ENCODE data around the gene PSMD7.

PSMD7 gene

DNA sequence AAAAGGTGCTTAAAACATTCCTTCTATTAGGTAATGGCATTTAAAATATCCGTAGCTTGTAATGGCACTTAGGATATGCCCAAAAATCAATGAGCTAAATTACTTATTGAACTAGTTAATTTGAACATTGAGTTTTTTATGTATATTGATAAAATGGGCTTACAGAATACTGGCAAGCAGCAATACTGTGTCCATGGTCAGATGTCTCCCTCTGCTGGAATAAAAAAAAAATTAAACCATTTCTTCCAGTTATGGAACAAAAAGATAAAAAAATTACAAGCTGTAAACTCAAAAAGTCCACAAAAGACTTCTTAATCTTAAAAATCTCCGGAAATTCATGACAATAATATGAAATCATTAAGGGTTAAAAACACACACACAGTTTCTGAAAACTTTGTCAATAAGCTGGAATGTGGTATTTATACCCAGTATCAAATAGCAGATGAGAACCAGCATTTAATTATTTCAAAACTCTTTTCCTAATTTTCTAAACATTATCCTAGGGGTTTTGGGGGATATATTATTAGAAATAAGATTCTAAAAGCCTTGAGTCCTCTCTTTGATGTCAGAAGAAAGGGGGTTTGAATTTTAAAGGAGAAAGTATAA, 21.5 kb upstream of the PSMD7 start:
- no peaks in the 10 kb centered on the region for H3K27me3 ChIP-seq (ENCODE audit: control insufficient read depth in 1 of 2, insufficient read depth in 2 of 2, low read length in 2 of 2)
- no peaks in the 10 kb centered on the region for H3K36me3 ChIP-seq (ENCODE audit: control insufficient read depth in 1 of 2, insufficient read depth in 2 of 2, low read length in 2 of 2)
- H3K4me3 ChIP-seq (ENCODE audit: low read depth in 1 of 2, low read length in 2 of 2), result no peak overlapping the region
- no peaks in the 10 kb centered on the region for H3K4me1 ChIP-seq (ENCODE audit: control insufficient read depth in 1 of 2, insufficient read depth in 2 of 2, low read length in 2 of 2)
- H3K9me3 ChIP-seq (ENCODE audit: control insufficient read depth in 1 of 2, low read length in 2 of 2), result peaks cover 0 to 3% of the 10 kb centered on the region in 2 donors
- H3K27ac ChIP-seq (ENCODE audit: low read depth, low read length), result no peak overlapping the region
- no peak overlapping the region for H3K9ac ChIP-seq (ENCODE audit: low read depth in 1 of 2, low read length in 2 of 2)

- Histone ChIP-seq H3K36me3 (ENCODE audit: control insufficient read depth in 1 of 2, insufficient read depth in 2 of 2, low read length in 2 of 2) (no peaks in the 10 kb centered on the region), H3K4me1 (ENCODE audit: control insufficient read depth in 1 of 2, insufficient read depth in 2 of 2, low read length in 2 of 2) (no peaks in the 10 kb centered on the region), H3K9me3 (ENCODE audit: control insufficient read depth in 1 of 2, low read length in 2 of 2) (peaks cover 0 to 3% of the 10 kb centered on the region in 2 donors), H3K9ac (ENCODE audit: low read depth in 1 of 2, low read length in 2 of 2) (no peak overlapping the region), H3K4me3 (ENCODE audit: low read depth in 1 of 2, low read length in 2 of 2) (no peak overlapping the region), H3K27me3 (ENCODE audit: control insufficient read depth in 1 of 2, insufficient read depth in 2 of 2, low read length in 2 of 2) (no peaks in the 10 kb centered on the region), H3K27ac (ENCODE audit: low read depth, low read length) (no peak overlapping the region)
Observed at GRCh38 chr16:74275711-74276110, 20.9 kb upstream of the PSMD7 start.

GRCh38 chr16:74277974-74278373, 18.6 kb upstream of the PSMD7 start:
- Histone ChIP-seq H3K9me3 (ENCODE audit: control insufficient read depth in 1 of 2, low read length in 2 of 2) (peaks cover 0 to 3% of the 10 kb centered on the region in 2 donors), H3K27ac (ENCODE audit: low read depth, low read length) (no peak overlapping the region), H3K27me3 (ENCODE audit: control insufficient read depth in 1 of 2, insufficient read depth in 2 of 2, low read length in 2 of 2) (no peaks in the 10 kb centered on the region), H3K4me3 (ENCODE audit: low read depth in 1 of 2, low read length in 2 of 2) (no peak overlapping the region), H3K4me1 (ENCODE audit: control insufficient read depth in 1 of 2, insufficient read depth in 2 of 2, low read length in 2 of 2) (no peaks in the 10 kb centered on the region), H3K9ac (ENCODE audit: low read depth in 1 of 2, low read length in 2 of 2) (no peak overlapping the region), H3K36me3 (ENCODE audit: control insufficient read depth in 1 of 2, insufficient read depth in 2 of 2, low read length in 2 of 2) (no peaks in the 10 kb centered on the region)

DNA sequence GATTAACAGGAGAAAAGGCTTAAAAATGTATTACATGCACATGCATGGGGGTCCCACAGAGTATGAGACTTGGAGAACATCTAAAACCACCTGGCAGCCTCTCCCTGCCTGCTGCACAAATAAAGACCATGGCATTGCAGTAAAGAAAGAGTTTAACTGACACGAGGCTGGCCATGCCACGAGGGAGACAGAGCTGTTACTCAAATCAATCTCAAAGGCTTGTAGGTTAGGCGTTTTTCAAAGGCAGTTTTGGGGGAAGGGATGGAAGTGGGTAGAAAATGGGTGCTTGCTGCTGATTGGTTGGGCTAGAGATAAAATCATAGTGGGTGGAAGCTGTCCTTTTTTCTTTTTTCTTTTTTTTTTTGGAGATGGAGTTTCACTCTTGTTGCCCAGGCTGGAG, 17.3 kb upstream of the PSMD7 start:
- Histone ChIP-seq H3K36me3 (ENCODE audit: control insufficient read depth in 1 of 2, insufficient read depth in 2 of 2, low read length in 2 of 2) (no peaks in the 10 kb centered on the region), H3K27ac (ENCODE audit: low read depth, low read length) (no peak overlapping the region), H3K4me1 (ENCODE audit: control insufficient read depth in 1 of 2, insufficient read depth in 2 of 2, low read length in 2 of 2) (no peaks in the 10 kb centered on the region), H3K9me3 (ENCODE audit: control insufficient read depth in 1 of 2, low read length in 2 of 2) (peaks cover 0 to 3% of the 10 kb centered on the region in 2 donors), H3K9ac (ENCODE audit: low read depth in 1 of 2, low read length in 2 of 2) (no peak overlapping the region), H3K27me3 (ENCODE audit: control insufficient read depth in 1 of 2, insufficient read depth in 2 of 2, low read length in 2 of 2) (no peaks in the 10 kb centered on the region), H3K4me3 (ENCODE audit: low read depth in 1 of 2, low read length in 2 of 2) (no peak overlapping the region)

GRCh38 chr16:74279805-74280204, 16.8 kb upstream of the PSMD7 start:
- H3K9ac ChIP-seq (ENCODE audit: low read depth in 1 of 2, low read length in 2 of 2), result no peak overlapping the region
- peaks cover 0 to 3% of the 10 kb centered on the region in 2 donors for H3K9me3 ChIP-seq (ENCODE audit: control insufficient read depth in 1 of 2, low read length in 2 of 2)
- no peaks in the 10 kb centered on the region for H3K4me1 ChIP-seq (ENCODE audit: control insufficient read depth in 1 of 2, insufficient read depth in 2 of 2, low read length in 2 of 2)
- no peaks in the 10 kb centered on the region for H3K27me3 ChIP-seq (ENCODE audit: control insufficient read depth in 1 of 2, insufficient read depth in 2 of 2, low read length in 2 of 2)
- no peak overlapping the region for H3K27ac ChIP-seq (ENCODE audit: low read depth, low read length)
- no peak overlapping the region for H3K4me3 ChIP-seq (ENCODE audit: low read depth in 1 of 2, low read length in 2 of 2)
- H3K36me3 ChIP-seq (ENCODE audit: control insufficient read depth in 1 of 2, insufficient read depth in 2 of 2, low read length in 2 of 2), result no peaks in the 10 kb centered on the region

GRCh38 chr16:74280448-74280847, 16.2 kb upstream of the PSMD7 start:
- no peaks in the 10 kb centered on the region for H3K36me3 ChIP-seq (ENCODE audit: control insufficient read depth in 1 of 2, insufficient read depth in 2 of 2, low read length in 2 of 2)
- no peaks in the 10 kb centered on the region for H3K27me3 ChIP-seq (ENCODE audit: control insufficient read depth in 1 of 2, insufficient read depth in 2 of 2, low read length in 2 of 2)
- H3K4me3 ChIP-seq (ENCODE audit: low read depth in 1 of 2, low read length in 2 of 2), result no peak overlapping the region
- no peak overlapping the region for H3K27ac ChIP-seq (ENCODE audit: low read depth, low read length)
- no peaks in the 10 kb centered on the region for H3K4me1 ChIP-seq (ENCODE audit: control insufficient read depth in 1 of 2, insufficient read depth in 2 of 2, low read length in 2 of 2)
- H3K9me3 ChIP-seq (ENCODE audit: control insufficient read depth in 1 of 2, low read length in 2 of 2), result peaks cover 0 to 3% of the 10 kb centered on the region in 2 donors
- H3K9ac ChIP-seq (ENCODE audit: low read depth in 1 of 2, low read length in 2 of 2), result no peak overlapping the region

GRCh38 chr16:74281300-74281699, 15.3 kb upstream of the PSMD7 start:
- Histone ChIP-seq H3K4me1 (ENCODE audit: control insufficient read depth in 1 of 2, insufficient read depth in 2 of 2, low read length in 2 of 2) (no peaks in the 10 kb centered on the region), H3K27me3 (ENCODE audit: control insufficient read depth in 1 of 2, insufficient read depth in 2 of 2, low read length in 2 of 2) (no peaks in the 10 kb centered on the region), H3K36me3 (ENCODE audit: control insufficient read depth in 1 of 2, insufficient read depth in 2 of 2, low read length in 2 of 2) (no peaks in the 10 kb centered on the region), H3K9ac (ENCODE audit: low read depth in 1 of 2, low read length in 2 of 2) (no peak overlapping the region), H3K27ac (ENCODE audit: low read depth, low read length) (no peak overlapping the region), H3K9me3 (ENCODE audit: control insufficient read depth in 1 of 2, low read length in 2 of 2) (peaks cover 0 to 3% of the 10 kb centered on the region in 2 donors), H3K4me3 (ENCODE audit: low read depth in 1 of 2, low read length in 2 of 2) (no peak overlapping the region)

- Histone ChIP-seq H3K27ac (ENCODE audit: low read depth, low read length) (no peak overlapping the region), H3K9me3 (ENCODE audit: control insufficient read depth in 1 of 2, low read length in 2 of 2) (peaks cover 0 to 3% of the 10 kb centered on the region in 2 donors), H3K4me3 (ENCODE audit: low read depth in 1 of 2, low read length in 2 of 2) (no peak overlapping the region), H3K9ac (ENCODE audit: low read depth in 1 of 2, low read length in 2 of 2) (no peak overlapping the region), H3K36me3 (ENCODE audit: control insufficient read depth in 1 of 2, insufficient read depth in 2 of 2, low read length in 2 of 2) (no peaks in the 10 kb centered on the region), H3K4me1 (ENCODE audit: control insufficient read depth in 1 of 2, insufficient read depth in 2 of 2, low read length in 2 of 2) (no peaks in the 10 kb centered on the region), H3K27me3 (ENCODE audit: control insufficient read depth in 1 of 2, insufficient read depth in 2 of 2, low read length in 2 of 2) (no peaks in the 10 kb centered on the region)
Observed at GRCh38 chr16:74283716-74284115, 12.9 kb upstream of the PSMD7 start.

- H3K9me3 ChIP-seq (ENCODE audit: control insufficient read depth in 1 of 2, low read length in 2 of 2), result peaks cover 6 to 7% of the 10 kb centered on the region in 2 donors
- H3K36me3 ChIP-seq (ENCODE audit: control insufficient read depth in 1 of 2, insufficient read depth in 2 of 2, low read length in 2 of 2), result no peaks in the 10 kb centered on the region
- no peaks in the 10 kb centered on the region for H3K27me3 ChIP-seq (ENCODE audit: control insufficient read depth in 1 of 2, insufficient read depth in 2 of 2, low read length in 2 of 2)
- H3K9ac ChIP-seq (ENCODE audit: low read depth in 1 of 2, low read length in 2 of 2), result no peak overlapping the region
- H3K27ac ChIP-seq (ENCODE audit: low read depth, low read length), result no peak overlapping the region
- no peaks in the 10 kb centered on the region for H3K4me1 ChIP-seq (ENCODE audit: control insufficient read depth in 1 of 2, insufficient read depth in 2 of 2, low read length in 2 of 2)
- H3K4me3 ChIP-seq (ENCODE audit: low read depth in 1 of 2, low read length in 2 of 2), result no peak overlapping the region
Observed at GRCh38 chr16:74288065-74288464, 8.5 kb upstream of the PSMD7 start.

GRCh38 chr16:74290356-74290755, 6.3 kb upstream of the PSMD7 start:
- H3K4me1 ChIP-seq (ENCODE audit: control insufficient read depth in 1 of 2, insufficient read depth in 2 of 2, low read length in 2 of 2), result peaks cover under 1 to 4% of the 10 kb centered on the region in 2 donors
- H3K27ac ChIP-seq (ENCODE audit: low read depth, low read length), result no peak overlapping the region
- H3K27me3 ChIP-seq (ENCODE audit: control insufficient read depth in 1 of 2, insufficient read depth in 2 of 2, low read length in 2 of 2), result no peaks in the 10 kb centered on the region
- H3K4me3 ChIP-seq (ENCODE audit: low read depth in 1 of 2, low read length in 2 of 2), result no peak overlapping the region
- no peaks in the 10 kb centered on the region for H3K36me3 ChIP-seq (ENCODE audit: control insufficient read depth in 1 of 2, insufficient read depth in 2 of 2, low read length in 2 of 2)
- peaks cover 6 to 7% of the 10 kb centered on the region in 2 donors for H3K9me3 ChIP-seq (ENCODE audit: control insufficient read depth in 1 of 2, low read length in 2 of 2)
- no peak overlapping the region for H3K9ac ChIP-seq (ENCODE audit: low read depth in 1 of 2, low read length in 2 of 2)

GRCh38 chr16:74291176-74291575, 5.4 kb upstream of the PSMD7 start:
- H3K27me3 ChIP-seq (ENCODE audit: control insufficient read depth in 1 of 2, insufficient read depth in 2 of 2, low read length in 2 of 2), result no peaks in the 10 kb centered on the region
- no peak overlapping the region for H3K4me3 ChIP-seq (ENCODE audit: low read depth in 1 of 2, low read length in 2 of 2)
- no peaks in the 10 kb centered on the region for H3K36me3 ChIP-seq (ENCODE audit: control insufficient read depth in 1 of 2, insufficient read depth in 2 of 2, low read length in 2 of 2)
- H3K9ac ChIP-seq (ENCODE audit: low read depth in 1 of 2, low read length in 2 of 2), result no peak overlapping the region
- peaks cover 5 to 12% of the 10 kb centered on the region in 2 donors for H3K4me1 ChIP-seq (ENCODE audit: control insufficient read depth in 1 of 2, insufficient read depth in 2 of 2, low read length in 2 of 2)
- H3K27ac ChIP-seq (ENCODE audit: low read depth, low read length), result no peak overlapping the region
- peaks cover 6 to 7% of the 10 kb centered on the region in 2 donors for H3K9me3 ChIP-seq (ENCODE audit: control insufficient read depth in 1 of 2, low read length in 2 of 2)

Data from duodenal mucosa (tissue), 2 donors.